Measurements from ENCODE around the gene TOE1.

The TOE1 gene

GRCh38 chr1:45332346-45332720 is 7.6 kb upstream of the TOE1 start:
- no peak overlapping the region for H3K4me3 ChIP-seq (ENCODE audit: low read depth, low read length)
- no peak for TF ChIP-seq CTCF (IDR thresholded peaks at IDR 0.05; ENCODE audit: low read depth, low read length)

- no peak overlapping the region for H3K4me3 ChIP-seq (ENCODE audit: low read depth, low read length)
- no peak for TF ChIP-seq CTCF (IDR thresholded peaks at IDR 0.05; ENCODE audit: low read depth, low read length)
These were observed 5.4 kb upstream of the TOE1 start for GRCh38 chr1:45334308-45335245.

GRCh38 chr1:45335855-45336324 is 4.1 kb upstream of the TOE1 start:
- TF ChIP-seq CTCF (IDR thresholded peaks at IDR 0.05; ENCODE audit: low read depth, low read length), result no peak
- H3K4me3 ChIP-seq (ENCODE audit: low read depth, low read length), result no peak overlapping the region

- no peak for TF ChIP-seq CTCF (IDR thresholded peaks at IDR 0.05; ENCODE audit: low read depth, low read length)
- no peak overlapping the region for H3K4me3 ChIP-seq (ENCODE audit: low read depth, low read length)
These were observed 2.2 kb upstream of the TOE1 start for GRCh38 chr1:45337630-45338325.

GRCh38 chr1:45340816-45341466 is 971 bp downstream of the TOE1 start:
- peak overlapping the region; percentile 83 for H3K4me3 ChIP-seq (ENCODE audit: low read depth, low read length)
- TF ChIP-seq CTCF (IDR thresholded peaks at IDR 0.05; ENCODE audit: low read depth, low read length), result no peak

- TF ChIP-seq CTCF (IDR thresholded peaks at IDR 0.05; ENCODE audit: low read depth, low read length), result no peak
These were observed 4.5 kb downstream of the TOE1 start for GRCh38 chr1:45344499-45344898.

More at GRCh38 chr1:45344499-45344898, 4.5 kb downstream of the TOE1 start:
- H3K4me3 ChIP-seq (ENCODE audit: low read depth, low read length), result no peak overlapping the region

Data from WI38 (cell line).